PC-3 (cell line): ENCODE data around the gene CDK19. TPM values are rescaled to one million over a fixed set of nuclear protein-coding genes. Genes with fewer than 3 reads are reported as not detected.

Experiments used
- ATAC-seq: fragments of 200-7000 bp; cut with Tn5 transposase; 2 replicates; pipeline ENCODE4 v1.9.1; 2020; ENCODE audit warnings: mild to moderate bottlenecking, moderate library complexity
- BruUV-seq: library from RNA; stranded (reverse); fragments of 400-500 nt; replicated peaks from 2 replicates; lab custom pipeline; 2021; lab: Mats Ljungman, UMichigan
- CTCF ChIA-PET: fragments of 300-600 bp; sonication (Branson Sonifier 250); formaldehyde crosslinking; loops from one replicate; lab custom pipeline; 2022; ENCODE audit warnings: antibody characterized with exemption; lab: Charles Lee
- POLR2A ChIA-PET: fragments of 300-600 bp; sonication (Branson Sonifier 250); formaldehyde crosslinking; loops from one replicate; lab custom pipeline; 2022; ENCODE audit warnings: antibody characterized with exemption; ENCODE audit not compliant: unreplicated experiment; lab: Charles Lee
- DNase-seq: peaks from one replicate; pipeline ENCODE4 v3.0.0-alpha.2; 2015
- H2AFZ ChIP-seq: fragments of 300-600 bp; sonication (generic); 2 replicates; pipeline ENCODE4 v1.6.0; 2016; ENCODE audit warnings: antibody characterized with exemption, low read length
- H3F3A ChIP-seq: fragments of 300-600 bp; sonication (generic); one replicate; pipeline ENCODE4 v1.6.0; 2017; ENCODE audit warnings: antibody characterized with exemption, low read length, control low read depth, mild to moderate bottlenecking; ENCODE audit not compliant: unreplicated experiment
- H3K27ac ChIP-seq: fragments of 300-600 bp; sonication (generic); 2 replicates; pipeline ENCODE4 v1.5.1; 2016; ENCODE audit warnings: mild to moderate bottlenecking, low read length
- H3K27me3 ChIP-seq: fragments of 300-600 bp; sonication (generic); 2 replicates; pipeline ENCODE4 v1.6.1; 2016; ENCODE audit warnings: low read length, mixed read lengths
- H3K36me3 ChIP-seq: fragments of 300-600 bp; sonication (generic); 2 replicates; pipeline ENCODE4 v1.6.1; 2016; ENCODE audit warnings: low read depth, mixed run types, low read length, mixed read lengths
- H3K4me1 ChIP-seq: fragments of 300-600 bp; sonication (generic); 2 replicates; pipeline ENCODE4 v1.5.1; 2016; ENCODE audit warnings: low read length; ENCODE audit not compliant: insufficient read depth
- H3K4me2 ChIP-seq: fragments of 300-600 bp; sonication (generic); 2 replicates; pipeline ENCODE4 v1.6.0; 2016; ENCODE audit warnings: low read length
- H3K4me3 ChIP-seq: fragments of 300-600 bp; sonication (generic); 2 replicates; pipeline ENCODE4 v1.5.1; 2016; ENCODE audit warnings: mild to moderate bottlenecking, low read length, mixed read lengths
- H3K79me2 ChIP-seq: fragments of 300-600 bp; sonication (generic); 2 replicates; pipeline ENCODE4 v1.6.1; 2017; ENCODE audit warnings: low read length, mixed read lengths
- H3K9ac ChIP-seq: fragments of 300-600 bp; sonication (generic); 2 replicates; pipeline ENCODE4 v1.6.0; 2016; ENCODE audit warnings: mild to moderate bottlenecking, low read length
- H3K9me2 ChIP-seq: fragments of 300-600 bp; sonication (generic); replicated peaks from 2 replicates; pipeline ENCODE4 v1.6.1; 2016; ENCODE audit warnings: mixed run types, low read length, mixed read lengths
- H3K9me3 ChIP-seq: fragments of 300-600 bp; sonication (generic); 2 replicates; pipeline ENCODE4 v1.6.1; 2016; ENCODE audit warnings: low read length, mixed read lengths
- H4K20me1 ChIP-seq: fragments of 300-600 bp; sonication (generic); 2 replicates; pipeline ENCODE4 v1.6.1; 2016; ENCODE audit warnings: low read length, mixed read lengths
- EZH2 ChIP-seq: fragments of 300-600 bp; sonication (generic); IDR thresholded peaks from one replicate; pipeline ENCODE4 v1.6.1; 2017; ENCODE audit warnings: antibody characterized with exemption, mild to moderate bottlenecking, low read length; ENCODE audit not compliant: unreplicated experiment
- EZH2phosphoT487 ChIP-seq: fragments of 300-600 bp; sonication (generic); IDR thresholded peaks from 2 replicates; pipeline ENCODE4 v1.6.1; 2018; ENCODE audit warnings: mild to moderate bottlenecking, antibody characterized with exemption, low read length, borderline replicate concordance
- intact Hi-C: fragments of 100-400 bp; cut with micrococcal nuclease; formaldehyde crosslinking; loops from 2 replicates; pipeline ENCODE4 v1.9.0; 2023
- total RNA-seq: library from RNA; depleted of rRNA; stranded (reverse); fragments of >200 nt; gene quantifications from 2 replicates; pipeline ENCODE4 v1.2.3, GENCODE V29; 2014
- TF ChIP-seq, protein P1 (sequence below): fragments of 300-600 bp; sonication (generic); conservative IDR thresholded peaks from 2 replicates; pipeline ENCODE4 v1.5.1; 2017; ENCODE audit warnings: antibody characterized with exemption, low read depth, mild to moderate bottlenecking, low read length

CDK19 gene
- total RNA-seq, 1 experiment from 2014 or later, result 4.2 TPM

DNA sequence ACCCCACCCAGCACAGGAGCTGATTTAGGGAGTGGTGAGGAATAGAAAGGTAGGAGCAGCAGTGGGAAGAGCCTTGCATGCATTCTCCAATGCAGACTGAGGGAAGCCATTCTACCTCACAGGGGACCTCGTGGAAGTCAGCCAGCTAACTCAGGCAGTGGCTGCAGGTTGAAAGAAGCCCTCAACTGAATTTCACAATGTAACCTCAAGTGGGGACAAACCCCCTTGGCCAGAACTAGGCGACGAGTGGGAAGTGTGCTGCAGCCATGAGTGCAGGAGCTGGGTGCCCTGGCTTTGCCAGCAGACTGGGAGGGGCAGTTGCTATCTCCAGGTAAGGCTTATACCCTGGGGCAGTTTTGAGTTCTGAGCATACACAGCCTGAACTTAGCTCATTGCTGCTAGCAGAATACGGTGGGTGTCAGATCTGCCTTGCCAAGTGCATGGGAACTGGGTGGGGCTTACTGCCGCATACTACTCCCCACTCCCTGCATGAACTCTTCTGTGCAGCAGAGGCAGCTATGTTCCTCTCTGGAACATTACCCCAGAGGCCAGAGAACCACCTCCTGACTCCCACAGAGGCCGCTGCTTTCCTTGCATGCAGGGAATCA is 126.5 kb downstream of the CDK19 start:
- intact Hi-C loops, result no loop called here
- DNase-seq (peak; percentile 60), ATAC-seq (peak; percentile 45)
- Histone ChIP-seq H3K79me2 (no peaks in the 10 kb centered on the region), H3K4me2 (peak overlapping the region; percentile 60), H4K20me1 (no peaks in the 10 kb centered on the region), H3K9me2 (no peaks in the 10 kb centered on the region), H3F3A (no peaks in the 10 kb centered on the region), H2AFZ (peak overlapping the region; percentile 42; the same call in 1 of the 2 replicates), H3K4me1 (peaks cover 17% of the 10 kb centered on the region), H3K9ac (peak overlapping the region; percentile 14; the same call in 1 of the 2 replicates), H3K27ac (peak overlapping the region; percentile 64), H3K9me3 (no peaks in the 10 kb centered on the region), H3K36me3 (no peaks in the 10 kb centered on the region), H3K27me3 (no peaks in the 10 kb centered on the region), H3K4me3 (no peak overlapping the region)
- TF ChIP-seq EZH2 (no peak), EZH2phosphoT487 (no peak)
- TF ChIP-seq, protein P1, sequence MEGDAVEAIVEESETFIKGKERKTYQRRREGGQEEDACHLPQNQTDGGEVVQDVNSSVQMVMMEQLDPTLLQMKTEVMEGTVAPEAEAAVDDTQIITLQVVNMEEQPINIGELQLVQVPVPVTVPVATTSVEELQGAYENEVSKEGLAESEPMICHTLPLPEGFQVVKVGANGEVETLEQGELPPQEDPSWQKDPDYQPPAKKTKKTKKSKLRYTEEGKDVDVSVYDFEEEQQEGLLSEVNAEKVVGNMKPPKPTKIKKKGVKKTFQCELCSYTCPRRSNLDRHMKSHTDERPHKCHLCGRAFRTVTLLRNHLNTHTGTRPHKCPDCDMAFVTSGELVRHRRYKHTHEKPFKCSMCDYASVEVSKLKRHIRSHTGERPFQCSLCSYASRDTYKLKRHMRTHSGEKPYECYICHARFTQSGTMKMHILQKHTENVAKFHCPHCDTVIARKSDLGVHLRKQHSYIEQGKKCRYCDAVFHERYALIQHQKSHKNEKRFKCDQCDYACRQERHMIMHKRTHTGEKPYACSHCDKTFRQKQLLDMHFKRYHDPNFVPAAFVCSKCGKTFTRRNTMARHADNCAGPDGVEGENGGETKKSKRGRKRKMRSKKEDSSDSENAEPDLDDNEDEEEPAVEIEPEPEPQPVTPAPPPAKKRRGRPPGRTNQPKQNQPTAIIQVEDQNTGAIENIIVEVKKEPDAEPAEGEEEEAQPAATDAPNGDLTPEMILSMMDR, result no peak
- CTCF ChIA-PET, result no interaction called here
- POLR2A ChIA-PET, result interaction anchor here (0.6 kb wide), 1 partner anchor 148 kb away, joined by 4 read pairs; no protein-coding TSS in a partner anchor
- no TSS peak for BruUV-seq

DNA sequence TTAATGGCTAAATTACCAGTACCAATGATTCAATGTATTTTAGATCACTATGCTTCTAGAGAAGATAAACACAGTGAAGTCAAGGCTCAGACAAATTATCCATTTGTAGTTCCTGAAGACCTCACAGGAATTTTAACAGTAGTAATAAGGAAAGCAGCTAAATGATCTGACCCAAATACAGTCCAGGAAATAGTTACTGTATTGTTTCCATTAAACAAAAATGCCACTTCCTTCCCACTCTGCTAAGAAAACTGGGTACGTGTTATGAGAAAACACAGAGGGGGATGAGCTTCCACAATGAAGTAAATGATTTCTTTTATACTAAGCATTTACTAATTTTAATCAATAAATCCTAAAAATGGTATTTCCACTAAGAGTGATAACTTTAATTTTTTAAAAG is 127.9 kb downstream of the CDK19 start:
- H3K27ac ChIP-seq, result no peak overlapping the region
- no peaks in the 10 kb centered on the region for H4K20me1 ChIP-seq
- intact Hi-C loops, result no loop called here
- BruUV-seq, result no TSS peak
- TF ChIP-seq EZH2phosphoT487 (no peak), EZH2 (no peak)
- TF ChIP-seq, protein P1, result no peak
- no peaks in the 10 kb centered on the region for H3K27me3 ChIP-seq
- ChIA-PET CTCF (interaction anchor here (0.6 kb wide), 1 partner anchor 101 kb away, joined by 3 read pairs; no protein-coding TSS in a partner anchor), POLR2A (interaction anchor here (0.7 kb wide), 1 partner anchor 21 kb away, joined by 3 read pairs; no protein-coding TSS in a partner anchor)
- no peaks in the 10 kb centered on the region for H3K9me2 ChIP-seq
- H3K4me3 ChIP-seq, result no peak overlapping the region
- no peak for DNase-seq
- peaks cover 20% of the 10 kb centered on the region for H3K4me1 ChIP-seq
- H3F3A ChIP-seq, result no peaks in the 10 kb centered on the region
- no peaks in the 10 kb centered on the region for H3K79me2 ChIP-seq
- H3K36me3 ChIP-seq, result no peaks in the 10 kb centered on the region
- no peak overlapping the region for H3K9ac ChIP-seq
- no peak overlapping the region for H3K4me2 ChIP-seq
- no peak overlapping the region for H2AFZ ChIP-seq
- ATAC-seq, result no peak
- H3K9me3 ChIP-seq, result no peaks in the 10 kb centered on the region

DNA sequence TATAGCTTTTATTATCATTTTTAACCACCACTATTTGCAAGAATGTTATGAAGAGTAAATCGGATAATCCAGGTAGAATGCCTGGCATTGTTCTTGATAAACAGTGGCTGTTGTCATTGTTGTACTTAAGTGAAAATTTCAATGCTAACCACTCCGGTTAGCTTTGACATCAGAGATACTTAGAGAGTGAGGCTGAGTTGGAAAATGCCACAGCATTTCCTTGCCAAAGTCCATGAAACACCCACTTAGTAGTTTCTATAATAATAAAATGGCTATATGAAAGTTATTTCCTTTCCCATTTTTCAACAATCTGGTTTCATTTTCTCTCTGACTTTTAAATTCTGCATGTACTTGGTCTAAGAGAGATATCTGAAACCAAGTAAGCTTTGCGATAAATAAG is 132.0 kb downstream of the CDK19 start:
- H2AFZ ChIP-seq, result no peak overlapping the region
- H3F3A ChIP-seq, result no peaks in the 10 kb centered on the region
- H3K9ac ChIP-seq, result no peak overlapping the region
- no peak for DNase-seq
- H3K36me3 ChIP-seq, result no peaks in the 10 kb centered on the region
- CTCF ChIA-PET, result interaction anchor here (0.6 to 0.7 kb wide), 2 partner anchors 154 to 527 kb away, joined by 5 read pairs; no protein-coding TSS in a partner anchor
- H3K9me2 ChIP-seq, result no peaks in the 10 kb centered on the region
- H3K79me2 ChIP-seq, result no peaks in the 10 kb centered on the region
- POLR2A ChIA-PET, result interaction anchor here (0.9 to 1.1 kb wide), 2 partner anchors 132 to 191 kb away, joined by 4 to 26 read pairs; partner anchors contain the start of gene CDK19
- no TSS peak for BruUV-seq
- no peaks in the 10 kb centered on the region for H3K27me3 ChIP-seq
- no peaks in the 10 kb centered on the region for H4K20me1 ChIP-seq
- H3K4me2 ChIP-seq, result no peak overlapping the region
- H3K9me3 ChIP-seq, result no peaks in the 10 kb centered on the region
- intact Hi-C loops, result loop anchor here (5.0 kb wide), 5 partner anchors 66 to 314 kb away; partner anchors contain the start of gene CDK19
- H3K27ac ChIP-seq, result no peak overlapping the region
- TF ChIP-seq, protein P1, result no peak
- no peak for TF ChIP-seq EZH2phosphoT487
- no peak for TF ChIP-seq EZH2
- peaks cover 17% of the 10 kb centered on the region for H3K4me1 ChIP-seq
- no peak for ATAC-seq
- H3K4me3 ChIP-seq, result no peak overlapping the region
